Thyroid gland (tissue), 4 donors: ENCODE data around the gene MAPK10. TPM values are rescaled to one million over a fixed set of nuclear protein-coding genes. Genes with fewer than 3 reads are reported as not detected.

Source experiments
- DNase-seq, 2 donors: peaks; one replicate each; pipeline ENCODE4 v3.0.0-alpha.2; 2019
- H3K27ac ChIP-seq, 3 donors: fragments of 200-600 bp; sonication (generic); 1 replicate in 2 of 3; 2 replicates in 1 of 3; pipeline ENCODE4 v1.5.1; 2016 to 2019; ENCODE audit warnings: mild to moderate bottlenecking in 1 of 3, moderate library complexity in 1 of 3
- H3K27me3 ChIP-seq: fragments of 200-600 bp; sonication (generic); one replicate; pipeline ENCODE4 v1.5.1; 2019
- H3K36me3 ChIP-seq, 2 donors: fragments of 200-600 bp; sonication (generic); one replicate each; pipeline ENCODE4 v1.5.1; 2016 to 2019
- H3K4me1 ChIP-seq, 2 donors: fragments of 200-600 bp; sonication (generic); one replicate each; pipeline ENCODE4 v1.5.1; 2017 to 2019
- H3K4me3 ChIP-seq, 3 donors: fragments of 200-600 bp; sonication (generic); replicated peaks in 1 of 3; 1 replicate in 2 of 3; 2 replicates in 1 of 3; pipeline ENCODE4 v1.5.1; 2016; ENCODE audit warnings: mild to moderate bottlenecking in 1 of 3
- H3K9me3 ChIP-seq: fragments of 200-600 bp; sonication (generic); one replicate; pipeline ENCODE4 v1.5.1; 2017
- CTCF ChIP-seq, 6 experiments: fragments of 200-600 bp in 3 of 6; fragments of 450-650 bp in 3 of 6; sonication (generic) in 3 of 6; IDR thresholded peaks; one replicate each; pipeline ENCODE4 v1.5.1; 2016 to 2019; ENCODE audit warnings: antibody characterized with exemption in 6 of 6, mild to moderate bottlenecking in 2 of 6, inconsistent platforms in 1 of 6, moderate library complexity in 1 of 6
- POLR2A ChIP-seq, 2 donors: fragments of 450-650 bp; IDR thresholded peaks; one replicate each; pipeline ENCODE4 v1.6.1; 2017; ENCODE audit warnings: antibody characterized with exemption in 2 of 2, mild to moderate bottlenecking in 2 of 2, moderate library complexity in 1 of 2
- WGBS, 2 donors: methylation state at CpG; one replicate each; pipeline ENCODE4 v1.1.5; 2017; 5-methylcytosine and 5-hydroxymethylcytosine counted together
- intact Hi-C: fragments of 100-400 bp; cut with DNase I; formaldehyde crosslinking; loops from one replicate; pipeline ENCODE4 v1.15.1; 2023
- total RNA-seq, 4 donors: library from RNA; depleted of rRNA; stranded (reverse); fragments of >200 nt; gene quantifications; one replicate each; pipeline ENCODE4 v1.2.3, GENCODE V29; 2016

The MAPK10 gene
- total RNA-seq, 4 donors from 2014 or later: 65.4 to 95.0 (median 86.2) TPM

- 88% methylated on average over 4 of the region's 4 CpGs for WGBS, 2 donors
- TF ChIP-seq POLR2A (IDR thresholded peaks at IDR 0.05): no peak
- no peak for TF ChIP-seq CTCF (IDR thresholded peaks at IDR 0.05)
Observed at GRCh38 chr4:86356425-86357210, 3.2 kb downstream of the MAPK10 start.

GRCh38 chr4:86354390-86354789 is 5.5 kb downstream of the MAPK10 start:
- WGBS, 2 donors: 86 to 96% methylated on average over 2 of the region's 2 CpGs
- intact Hi-C loops: no loop called here
- TF ChIP-seq CTCF (IDR thresholded peaks at IDR 0.05): no peak
- TF ChIP-seq POLR2A (IDR thresholded peaks at IDR 0.05): no peak
- Histone ChIP-seq H3K4me1 (peaks cover 8 to 11% of the 10 kb centered on the region in 2 donors), H3K27ac (no peak overlapping the region), H3K27me3 (no peaks in the 10 kb centered on the region), H3K9me3 (no peaks in the 10 kb centered on the region), H3K4me3 (no peak overlapping the region), H3K36me3 (no peaks in the 10 kb centered on the region)
- no peak for DNase-seq

More at GRCh38 chr4:86356425-86357210, 3.2 kb downstream of the MAPK10 start:
- Histone ChIP-seq H3K36me3 (no peaks in the 10 kb centered on the region), H3K4me3 (no peak overlapping the region), H3K27me3 (no peaks in the 10 kb centered on the region), H3K4me1 (peaks cover 12 to 13% of the 10 kb centered on the region in 2 donors), H3K9me3 (no peaks in the 10 kb centered on the region), H3K27ac (no peak overlapping the region)
- intact Hi-C loops: no loop called here
- no peak for DNase-seq

GRCh38 chr4:86346320-86346719 is 13.5 kb downstream of the MAPK10 start:
- WGBS, 2 donors: 96 to 97% methylated on average over 3 of the region's 3 CpGs
- no peak overlapping the region for H3K27ac ChIP-seq
- no peaks in the 10 kb centered on the region for H3K36me3 ChIP-seq
- no peak for TF ChIP-seq CTCF (IDR thresholded peaks at IDR 0.05)
- no peak for TF ChIP-seq POLR2A (IDR thresholded peaks at IDR 0.05)
- H3K9me3 ChIP-seq: no peaks in the 10 kb centered on the region
- no peaks in the 10 kb centered on the region for H3K27me3 ChIP-seq
- no peak overlapping the region for H3K4me3 ChIP-seq
- H3K4me1 ChIP-seq: no peaks in the 10 kb centered on the region
- no peak for DNase-seq
- intact Hi-C loops: no loop called here

GRCh38 chr4:86344127-86344526 is 15.7 kb downstream of the MAPK10 start:
- Histone ChIP-seq H3K4me3 (no peak overlapping the region), H3K27ac (no peak overlapping the region), H3K4me1 (no peaks in the 10 kb centered on the region), H3K9me3 (no peaks in the 10 kb centered on the region), H3K36me3 (no peaks in the 10 kb centered on the region), H3K27me3 (no peaks in the 10 kb centered on the region)
- intact Hi-C loops: no loop called here
- TF ChIP-seq CTCF (IDR thresholded peaks at IDR 0.05) (no peak), POLR2A (IDR thresholded peaks at IDR 0.05) (no peak)
- DNase-seq: no peak
- WGBS, 2 donors: 90% methylated on average over 3 of the region's 3 CpGs

- Histone ChIP-seq H3K4me1 (peaks cover 4% of the 10 kb centered on the region in 2 donors), H3K36me3 (no peaks in the 10 kb centered on the region), H3K27ac (no peak overlapping the region), H3K4me3 (no peak overlapping the region), H3K27me3 (no peaks in the 10 kb centered on the region), H3K9me3 (no peaks in the 10 kb centered on the region)
- intact Hi-C loops: no loop called here
- DNase-seq: no peak
- WGBS, 2 donors: 79 to 80% methylated on average over 2 of the region's 2 CpGs
- TF ChIP-seq POLR2A (IDR thresholded peaks at IDR 0.05) (no peak), CTCF (IDR thresholded peaks at IDR 0.05) (no peak)
Observed at GRCh38 chr4:86338989-86339388, 20.9 kb downstream of the MAPK10 start.
